ENCODE measurements around the gene GPD1. TPM values are rescaled to one million over a fixed set of nuclear protein-coding genes. Genes with fewer than 3 reads are reported as not detected.

Gene GPD1
- total and polyA plus RNA-seq, 5 donors, result 4.1 to 24.6 (median 12.3) TPM

GRCh38 chr12:50084775-50085614 is 18.8 kb upstream of the GPD1 start, which contains the start of gene SMARCD1:
Gene SMARCD1 (plus strand): TSS chr12:50085342. CDS start chr12:50085370, 28 bp downstream.
- H3K27me3 ChIP-seq (ENCODE audit: control insufficient read depth, insufficient read depth), result no peaks in the 10 kb centered on the region
- under 1% methylated on average over 69 of the region's 69 CpGs for WGBS
- H3K27ac ChIP-seq (ENCODE audit: low read length), result peak within 1 kb of the TSS; percentile 97
- no peaks in the 10 kb centered on the region for H3K4me1 ChIP-seq (ENCODE audit: control insufficient read depth, insufficient read depth, low read length)
- peak; percentile 94 to 97 (median 97) for DNase-seq
- H3K9me3 ChIP-seq (ENCODE audit: control insufficient read depth, low read length), result no peaks in the 10 kb centered on the region
- peak within 1 kb of the TSS; percentile 100 for H3K4me3 ChIP-seq (ENCODE audit: low read length)
- ATAC-seq, result peak; percentile 95 to 96
- intact Hi-C loops (cut with DNase I), result loop anchor here in 2 of 4 donors (5.0 to 10.0 kb wide), 2 partner anchors 90 to 92 kb away; no protein-coding TSS in a partner anchor

- Histone ChIP-seq H3K27me3 (ENCODE audit: control insufficient read depth, insufficient read depth) (no peaks in the 10 kb centered on the region), H3K9me3 (ENCODE audit: control insufficient read depth, low read length) (no peaks in the 10 kb centered on the region), H3K4me1 (ENCODE audit: control insufficient read depth, insufficient read depth, low read length) (no peaks in the 10 kb centered on the region), H3K27ac (ENCODE audit: low read length) (peak overlapping the region; percentile 88), H3K4me3 (ENCODE audit: low read length) (peak overlapping the region; percentile 100)
- no peak for ATAC-seq
- intact Hi-C loops (cut with DNase I), result loop anchor here in 2 of 4 donors (5.0 to 10.0 kb wide), 2 partner anchors 89 to 92 kb away; no protein-coding TSS in a partner anchor
- no peak for DNase-seq
- WGBS, result 5% methylated on average over 8 of the region's 8 CpGs
These were observed 18.2 kb upstream of the GPD1 start for GRCh38 chr12:50085615-50086072.

GRCh38 chr12:50086148-50086547 is 17.7 kb upstream of the GPD1 start:
- intact Hi-C loops (cut with DNase I), result loop anchor here in 2 of 4 donors (5.0 to 10.0 kb wide), 2 partner anchors 89 to 91 kb away; no protein-coding TSS in a partner anchor
- Histone ChIP-seq H3K4me3 (ENCODE audit: low read length) (peak overlapping the region; percentile 100), H3K27me3 (ENCODE audit: control insufficient read depth, insufficient read depth) (no peaks in the 10 kb centered on the region), H3K27ac (ENCODE audit: low read length) (peak overlapping the region; percentile 88), H3K4me1 (ENCODE audit: control insufficient read depth, insufficient read depth, low read length) (no peaks in the 10 kb centered on the region), H3K9me3 (ENCODE audit: control insufficient read depth, low read length) (no peaks in the 10 kb centered on the region)
- DNase-seq (no peak), ATAC-seq (no peak)
- 78% methylated on average over 5 of the region's 5 CpGs for WGBS

GRCh38 chr12:50087151-50087550 is 16.7 kb upstream of the GPD1 start:
- WGBS, result 81% methylated on average over 9 of the region's 9 CpGs
- DNase-seq, result no peak
- H3K9me3 ChIP-seq (ENCODE audit: control insufficient read depth, low read length), result no peaks in the 10 kb centered on the region
- no peak overlapping the region for H3K27ac ChIP-seq (ENCODE audit: low read length)
- H3K27me3 ChIP-seq (ENCODE audit: control insufficient read depth, insufficient read depth), result no peaks in the 10 kb centered on the region
- H3K4me3 ChIP-seq (ENCODE audit: low read length), result no peak overlapping the region
- intact Hi-C loops (cut with DNase I), result loop anchor here in 2 of 4 donors (5.0 to 10.0 kb wide), 2 partner anchors 88 to 90 kb away; no protein-coding TSS in a partner anchor
- H3K4me1 ChIP-seq (ENCODE audit: control insufficient read depth, insufficient read depth, low read length), result no peaks in the 10 kb centered on the region
- no peak for ATAC-seq

GRCh38 chr12:50087995-50088394 is 15.8 kb upstream of the GPD1 start:
- DNase-seq (no peak), ATAC-seq (no peak)
- no peaks in the 10 kb centered on the region for H3K9me3 ChIP-seq (ENCODE audit: control insufficient read depth, low read length)
- no peaks in the 10 kb centered on the region for H3K27me3 ChIP-seq (ENCODE audit: control insufficient read depth, insufficient read depth)
- H3K4me3 ChIP-seq (ENCODE audit: low read length), result no peak overlapping the region
- intact Hi-C loops (cut with DNase I), result loop anchor here in 2 of 4 donors (5.0 to 10.0 kb wide), 2 partner anchors 87 to 89 kb away; no protein-coding TSS in a partner anchor
- no peak overlapping the region for H3K27ac ChIP-seq (ENCODE audit: low read length)
- H3K4me1 ChIP-seq (ENCODE audit: control insufficient read depth, insufficient read depth, low read length), result no peaks in the 10 kb centered on the region
- WGBS, result 48% methylated on average over 3 of the region's 3 CpGs

- 40% methylated on average over 3 of the region's 3 CpGs for WGBS
- no peaks in the 10 kb centered on the region for H3K9me3 ChIP-seq (ENCODE audit: control insufficient read depth, low read length)
- H3K27ac ChIP-seq (ENCODE audit: low read length), result no peak overlapping the region
- DNase-seq (no peak), ATAC-seq (no peak)
- intact Hi-C loops (cut with DNase I), result loop anchor here in 2 of 4 donors (5.0 to 10.0 kb wide), 2 partner anchors 86 to 89 kb away; no protein-coding TSS in a partner anchor
- no peaks in the 10 kb centered on the region for H3K4me1 ChIP-seq (ENCODE audit: control insufficient read depth, insufficient read depth, low read length)
- H3K27me3 ChIP-seq (ENCODE audit: control insufficient read depth, insufficient read depth), result no peaks in the 10 kb centered on the region
- no peak overlapping the region for H3K4me3 ChIP-seq (ENCODE audit: low read length)
These were observed 15.1 kb upstream of the GPD1 start for GRCh38 chr12:50088577-50089335.

- ATAC-seq, result no peak
- DNase-seq, result no peak
- no peak overlapping the region for H3K4me3 ChIP-seq (ENCODE audit: low read length)
- H3K4me1 ChIP-seq (ENCODE audit: control insufficient read depth, insufficient read depth, low read length), result no peaks in the 10 kb centered on the region
- H3K27ac ChIP-seq (ENCODE audit: low read length), result no peak overlapping the region
- no peaks in the 10 kb centered on the region for H3K9me3 ChIP-seq (ENCODE audit: control insufficient read depth, low read length)
- no peaks in the 10 kb centered on the region for H3K27me3 ChIP-seq (ENCODE audit: control insufficient read depth, insufficient read depth)
- WGBS, result 95% methylated on average over 7 of the region's 7 CpGs
- intact Hi-C loops (cut with DNase I), result loop anchor here in 2 of 4 donors (5.0 to 10.0 kb wide), 2 partner anchors 85 to 88 kb away; no protein-coding TSS in a partner anchor
These were observed 14.1 kb upstream of the GPD1 start for GRCh38 chr12:50089730-50090129.

- DNase-seq (no peak), ATAC-seq (no peak)
- Histone ChIP-seq H3K9me3 (ENCODE audit: control insufficient read depth, low read length) (no peaks in the 10 kb centered on the region), H3K27ac (ENCODE audit: low read length) (no peak overlapping the region), H3K4me1 (ENCODE audit: control insufficient read depth, insufficient read depth, low read length) (no peaks in the 10 kb centered on the region), H3K27me3 (ENCODE audit: control insufficient read depth, insufficient read depth) (no peaks in the 10 kb centered on the region), H3K4me3 (ENCODE audit: low read length) (no peak overlapping the region)
- intact Hi-C loops (cut with DNase I), result no loop called here
- 74% methylated on average over 5 of the region's 5 CpGs for WGBS
These were observed 13.4 kb upstream of the GPD1 start for GRCh38 chr12:50090391-50090790.

GRCh38 chr12:50097952-50098351 is 5.9 kb upstream of the GPD1 start:
- Histone ChIP-seq H3K4me1 (ENCODE audit: control insufficient read depth, insufficient read depth, low read length) (no peaks in the 10 kb centered on the region), H3K27me3 (ENCODE audit: control insufficient read depth, insufficient read depth) (no peaks in the 10 kb centered on the region), H3K9me3 (ENCODE audit: control insufficient read depth, low read length) (no peaks in the 10 kb centered on the region), H3K4me3 (ENCODE audit: low read length) (no peak overlapping the region), H3K27ac (ENCODE audit: low read length) (no peak overlapping the region)
- ATAC-seq, result no peak
- intact Hi-C loops (cut with DNase I), result no loop called here
- 79% methylated on average over 6 of the region's 6 CpGs for WGBS
- no peak for DNase-seq

GRCh38 chr12:50099302-50100008 is 4.4 kb upstream of the GPD1 start:
- H3K4me1 ChIP-seq (ENCODE audit: control insufficient read depth, insufficient read depth, low read length), result no peaks in the 10 kb centered on the region
- ATAC-seq (peak in 1 of 2 donors; percentile 26), DNase-seq (no peak)
- H3K27ac ChIP-seq (ENCODE audit: low read length), result peak overlapping the region; percentile 13
- H3K9me3 ChIP-seq (ENCODE audit: control insufficient read depth, low read length), result no peaks in the 10 kb centered on the region
- no peak overlapping the region for H3K4me3 ChIP-seq (ENCODE audit: low read length)
- 57% methylated on average over 5 of the region's 5 CpGs for WGBS
- no peaks in the 10 kb centered on the region for H3K27me3 ChIP-seq (ENCODE audit: control insufficient read depth, insufficient read depth)
- intact Hi-C loops (cut with DNase I), result no loop called here
